Cardiac fibroblast (primary cell): Measurements from ENCODE around the gene CYB561D2.
A peak's percentile ranks its signal among the peaks of the same experiment; 100 is the strongest.

ENCODE experiments used
- DNase-seq, 2 donors: peaks; one replicate each; pipeline versions ENCODE4 v3.0.0 to v3.0.0-alpha.2; 2010; ENCODE audit warnings: low read depth in 2 of 2
- H3K4me3 ChIP-seq, 2 donors: replicated peaks in 1 of 2; 1 replicate in 1 of 2; 2 replicates in 1 of 2; pipeline ENCODE4 v1.5.1; 2011; ENCODE audit warnings: low read depth in 2 of 2, low read length in 2 of 2, mild to moderate bottlenecking in 2 of 2, moderate library complexity in 1 of 2
- TF ChIP-seq, protein P1 (sequence below): IDR thresholded peaks from one replicate; pipeline ENCODE4 v1.5.1; 2011; ENCODE audit warnings: low read depth, mild to moderate bottlenecking, low read length, inconsistent platforms

CYB561D2 gene

DNA sequence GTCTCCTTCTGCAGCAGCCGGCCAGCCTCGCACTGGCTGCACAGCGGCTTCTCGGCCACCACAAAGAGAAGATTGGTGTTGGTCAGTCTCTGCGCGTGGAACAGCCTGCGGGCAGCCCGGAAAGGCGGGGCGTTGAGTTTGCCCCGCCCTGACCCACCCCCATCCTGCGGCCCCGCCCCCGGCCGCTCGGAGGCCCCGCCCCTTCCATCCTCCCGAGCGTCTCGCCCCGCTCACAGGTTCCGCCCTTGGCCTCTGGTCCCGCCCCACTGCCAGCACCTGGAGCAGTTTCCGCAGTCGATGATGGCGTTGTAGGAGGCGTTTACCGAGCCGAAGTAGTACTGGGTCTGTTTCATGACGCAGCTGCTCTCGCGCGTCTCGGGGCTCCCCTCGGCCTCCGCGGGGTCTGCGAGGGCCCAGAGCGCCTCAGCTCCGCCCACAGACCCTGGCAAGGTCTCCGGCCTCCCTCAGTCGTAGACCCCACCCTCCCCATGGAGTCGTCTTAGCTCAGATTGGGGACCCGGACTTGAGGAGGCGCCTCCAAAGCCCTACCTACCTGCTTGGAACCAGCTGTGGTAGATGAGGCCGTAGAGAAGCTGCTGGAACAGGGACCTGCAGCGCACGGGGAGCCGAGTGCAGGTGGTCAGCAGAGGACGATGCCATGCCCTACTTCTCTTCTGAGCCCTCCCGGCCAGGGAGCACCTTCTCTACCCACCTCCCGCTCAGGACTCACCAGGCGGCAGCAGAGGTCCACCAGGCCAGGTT, 14.6 kb downstream of the CYB561D2 start:
- peak overlapping the region; percentile 47 to 50 for H3K4me3 ChIP-seq
- TF ChIP-seq, protein P1, sequence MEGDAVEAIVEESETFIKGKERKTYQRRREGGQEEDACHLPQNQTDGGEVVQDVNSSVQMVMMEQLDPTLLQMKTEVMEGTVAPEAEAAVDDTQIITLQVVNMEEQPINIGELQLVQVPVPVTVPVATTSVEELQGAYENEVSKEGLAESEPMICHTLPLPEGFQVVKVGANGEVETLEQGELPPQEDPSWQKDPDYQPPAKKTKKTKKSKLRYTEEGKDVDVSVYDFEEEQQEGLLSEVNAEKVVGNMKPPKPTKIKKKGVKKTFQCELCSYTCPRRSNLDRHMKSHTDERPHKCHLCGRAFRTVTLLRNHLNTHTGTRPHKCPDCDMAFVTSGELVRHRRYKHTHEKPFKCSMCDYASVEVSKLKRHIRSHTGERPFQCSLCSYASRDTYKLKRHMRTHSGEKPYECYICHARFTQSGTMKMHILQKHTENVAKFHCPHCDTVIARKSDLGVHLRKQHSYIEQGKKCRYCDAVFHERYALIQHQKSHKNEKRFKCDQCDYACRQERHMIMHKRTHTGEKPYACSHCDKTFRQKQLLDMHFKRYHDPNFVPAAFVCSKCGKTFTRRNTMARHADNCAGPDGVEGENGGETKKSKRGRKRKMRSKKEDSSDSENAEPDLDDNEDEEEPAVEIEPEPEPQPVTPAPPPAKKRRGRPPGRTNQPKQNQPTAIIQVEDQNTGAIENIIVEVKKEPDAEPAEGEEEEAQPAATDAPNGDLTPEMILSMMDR: no peak
- peak; percentile 65 to 73 for DNase-seq

DNA sequence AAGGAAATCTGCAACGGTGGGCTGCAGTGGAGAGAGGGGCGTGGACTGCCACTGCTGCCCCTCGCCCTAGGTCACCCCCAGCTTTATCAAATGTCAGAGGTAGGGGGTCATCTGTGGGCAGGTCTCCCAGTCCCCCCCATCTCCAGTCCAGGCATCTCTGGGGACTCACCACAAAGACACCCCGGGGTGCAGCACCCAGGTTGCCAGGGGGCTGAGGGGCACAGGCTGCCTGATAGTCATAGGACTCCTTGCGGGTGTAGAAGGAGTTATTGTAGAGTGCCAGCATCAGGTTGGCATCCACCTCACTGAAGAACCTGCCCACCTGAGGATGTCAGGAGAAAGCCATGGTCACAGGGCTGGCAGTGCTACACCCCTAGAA, 15.2 kb downstream of the CYB561D2 start:
- TF ChIP-seq, protein P1: no peak
- DNase-seq: no peak
- H3K4me3 ChIP-seq: no peak overlapping the region

DNA sequence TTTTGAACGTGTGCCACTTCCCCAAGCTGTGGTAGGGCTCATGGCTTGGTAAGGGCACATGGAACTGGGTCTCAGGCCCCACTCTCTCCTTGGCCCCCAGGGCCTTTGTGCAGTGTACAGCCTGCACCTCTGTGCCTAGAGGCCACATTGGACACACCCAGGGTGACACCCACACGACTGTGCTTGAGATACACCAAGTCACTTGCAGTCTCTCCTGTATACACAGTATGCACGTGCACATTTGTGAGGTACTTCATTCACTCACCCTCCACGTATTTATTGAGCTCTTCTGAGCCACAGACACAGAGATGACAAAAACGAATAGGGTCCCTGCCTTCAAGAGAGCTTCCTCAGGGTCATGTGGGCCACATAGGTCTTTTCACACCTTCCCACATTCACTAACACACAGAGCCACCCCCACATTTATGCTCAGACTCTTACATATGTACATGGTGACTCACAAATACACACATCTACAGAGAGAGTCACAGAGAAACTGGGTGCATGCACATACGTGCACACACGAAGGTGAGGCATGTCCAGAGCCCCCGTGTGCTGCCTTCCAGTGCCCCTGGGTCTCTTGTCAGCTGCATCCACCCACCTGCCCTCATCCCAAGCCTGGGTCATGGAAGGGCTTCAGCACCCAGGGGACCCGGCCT, 18.5 kb downstream of the CYB561D2 start:
- TF ChIP-seq, protein P1: no peak
- no peak for DNase-seq

DNA sequence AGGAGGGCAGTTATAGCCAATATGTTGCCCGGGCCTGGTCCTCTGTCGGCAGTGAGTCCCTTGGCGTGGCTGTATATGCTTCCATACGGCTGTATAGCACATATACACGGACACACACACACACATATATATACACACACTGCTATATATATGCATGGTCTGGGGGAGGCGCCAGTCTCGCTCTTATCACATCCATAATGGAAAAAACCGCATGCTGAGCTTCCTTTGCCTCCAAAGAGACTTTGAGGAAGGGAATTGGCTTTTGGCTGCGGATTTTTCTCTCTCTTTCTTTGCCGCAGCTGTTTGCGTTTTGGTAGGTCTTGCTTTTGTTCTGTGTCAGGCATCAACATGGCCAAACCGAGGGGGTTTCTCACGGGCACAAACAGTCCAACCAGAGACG, 19.9 kb downstream of the CYB561D2 start:
- no peak overlapping the region for H3K4me3 ChIP-seq
- TF ChIP-seq, protein P1: no peak
- peak in 1 of 2 donors; percentile 58 for DNase-seq

More for the DNA sequence above, 18.5 kb downstream of the CYB561D2 start:
- no peak overlapping the region for H3K4me3 ChIP-seq

DNA sequence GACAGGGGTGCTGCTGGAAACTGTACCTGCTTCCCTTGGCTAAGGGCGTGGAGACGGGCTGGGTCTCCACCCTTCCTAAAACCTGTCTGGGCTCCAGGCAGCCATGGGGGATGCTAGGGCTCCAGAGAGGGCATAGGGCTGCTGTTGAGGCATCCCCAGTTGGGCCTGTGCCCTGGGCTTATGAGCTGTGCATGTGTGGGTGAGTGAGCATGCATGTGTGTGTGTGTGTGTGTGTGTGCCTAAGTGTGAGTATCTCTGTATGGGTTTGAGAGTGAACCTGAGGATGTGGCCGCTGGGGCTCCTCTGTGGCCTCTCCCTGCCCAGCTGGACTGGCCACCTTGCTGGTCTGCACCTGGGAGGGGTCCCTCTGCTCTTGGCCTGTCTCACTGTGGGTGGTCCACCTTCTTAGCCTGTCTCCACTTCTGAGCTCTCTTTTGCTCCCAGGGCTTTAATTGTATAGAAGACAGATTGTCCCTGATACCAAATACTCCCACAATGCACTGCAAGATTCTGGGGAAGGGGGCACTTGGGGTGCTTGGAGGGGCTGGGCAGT, 20.5 kb downstream of the CYB561D2 start:
- TF ChIP-seq, protein P1: no peak

DNA sequence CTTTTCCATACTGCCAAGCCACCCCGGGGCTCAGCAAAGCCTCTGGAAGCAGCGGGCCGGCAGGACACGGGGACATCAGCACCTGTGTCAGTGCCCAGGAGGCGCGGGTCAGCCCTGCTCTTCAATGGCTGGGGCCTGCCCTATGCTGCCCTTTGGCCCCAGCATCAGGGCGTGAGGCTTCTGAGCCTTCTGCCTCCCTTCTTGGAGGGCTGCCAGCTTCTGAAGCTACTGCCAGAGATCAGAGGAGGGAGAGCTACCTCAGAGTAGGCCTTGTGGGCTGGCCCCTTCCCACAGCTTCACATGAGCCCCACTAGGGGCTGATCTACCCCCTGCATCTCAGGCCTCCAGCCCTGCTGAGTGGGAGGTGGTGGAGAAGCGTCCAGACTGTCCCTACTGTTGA, 21.7 kb downstream of the CYB561D2 start:
- no peak overlapping the region for H3K4me3 ChIP-seq

More for the DNA sequence above, 20.5 kb downstream of the CYB561D2 start:
- peak in 1 of 2 donors; percentile 29 for DNase-seq
- H3K4me3 ChIP-seq: no peak overlapping the region

More for the DNA sequence above, 21.7 kb downstream of the CYB561D2 start:
- TF ChIP-seq, protein P1: no peak
- no peak for DNase-seq
